ENCODE measurements around the gene CHKA.

The CHKA gene

DNA sequence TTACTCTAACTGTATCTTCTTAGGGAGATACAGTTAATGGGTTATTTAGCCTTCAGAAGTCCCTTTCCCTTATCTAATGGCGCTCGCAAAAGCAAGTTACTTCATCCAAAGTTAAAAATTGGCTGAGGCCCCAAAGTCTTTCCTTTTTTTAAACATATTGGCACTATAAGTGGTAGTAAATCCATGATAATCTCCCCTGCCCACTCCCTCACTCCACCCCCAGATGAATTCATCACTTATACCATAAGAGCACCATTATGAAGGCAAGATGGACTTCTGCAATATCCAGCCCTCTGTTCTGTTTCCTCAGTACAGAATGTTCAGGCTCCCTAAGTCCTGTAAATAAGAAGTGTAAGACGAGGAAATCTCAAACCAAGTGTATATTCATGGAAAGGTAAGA is 37.7 kb downstream of the CHKA start:
- H3K27ac ChIP-seq (ENCODE audit: low read length), result no peak overlapping the region
- no peaks in the 10 kb centered on the region for H3K27me3 ChIP-seq (ENCODE audit: insufficient read depth, low read length, poor library complexity)
- no peaks in the 10 kb centered on the region for H3K9me3 ChIP-seq (ENCODE audit: insufficient read depth, low read length, severe bottlenecking)
- H4K20me1 ChIP-seq (ENCODE audit: insufficient read depth, low read length), result peaks cover 4% of the 10 kb centered on the region
- no peak overlapping the region for H3K4me2 ChIP-seq (ENCODE audit: insufficient read depth, low read length)
- no peak overlapping the region for H3K9ac ChIP-seq (ENCODE audit: low read depth, low read length)
- ATAC-seq (ENCODE audit: insufficient read depth, low read depth), result no peak
- TF ChIP-seq, protein P1, sequence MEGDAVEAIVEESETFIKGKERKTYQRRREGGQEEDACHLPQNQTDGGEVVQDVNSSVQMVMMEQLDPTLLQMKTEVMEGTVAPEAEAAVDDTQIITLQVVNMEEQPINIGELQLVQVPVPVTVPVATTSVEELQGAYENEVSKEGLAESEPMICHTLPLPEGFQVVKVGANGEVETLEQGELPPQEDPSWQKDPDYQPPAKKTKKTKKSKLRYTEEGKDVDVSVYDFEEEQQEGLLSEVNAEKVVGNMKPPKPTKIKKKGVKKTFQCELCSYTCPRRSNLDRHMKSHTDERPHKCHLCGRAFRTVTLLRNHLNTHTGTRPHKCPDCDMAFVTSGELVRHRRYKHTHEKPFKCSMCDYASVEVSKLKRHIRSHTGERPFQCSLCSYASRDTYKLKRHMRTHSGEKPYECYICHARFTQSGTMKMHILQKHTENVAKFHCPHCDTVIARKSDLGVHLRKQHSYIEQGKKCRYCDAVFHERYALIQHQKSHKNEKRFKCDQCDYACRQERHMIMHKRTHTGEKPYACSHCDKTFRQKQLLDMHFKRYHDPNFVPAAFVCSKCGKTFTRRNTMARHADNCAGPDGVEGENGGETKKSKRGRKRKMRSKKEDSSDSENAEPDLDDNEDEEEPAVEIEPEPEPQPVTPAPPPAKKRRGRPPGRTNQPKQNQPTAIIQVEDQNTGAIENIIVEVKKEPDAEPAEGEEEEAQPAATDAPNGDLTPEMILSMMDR (IDR thresholded peaks at IDR 0.05; ENCODE audit: borderline replicate concordance, extremely low read depth, low read length, poor library complexity, severe bottlenecking), result no peak
- no peak for TF ChIP-seq EZH2 (IDR thresholded peaks at IDR 0.05; ENCODE audit: borderline replicate concordance, low read depth, low read length, severe bottlenecking)
- H3K4me1 ChIP-seq (ENCODE audit: insufficient read depth, low read length), result no peaks in the 10 kb centered on the region
- DNase-seq, result no peak
- no peak overlapping the region for H3K4me3 ChIP-seq (ENCODE audit: low read depth in 1 of 2, low read length in 2 of 2)
- H2AFZ ChIP-seq (ENCODE audit: low read depth, low read length), result no peak overlapping the region
- no peaks in the 10 kb centered on the region; the same call in 1 of the 2 replicates for H3K79me2 ChIP-seq (ENCODE audit: insufficient read depth, low read length)
- peaks cover 24% of the 10 kb centered on the region for H3K36me3 ChIP-seq (ENCODE audit: insufficient read depth, low read length)

DNA sequence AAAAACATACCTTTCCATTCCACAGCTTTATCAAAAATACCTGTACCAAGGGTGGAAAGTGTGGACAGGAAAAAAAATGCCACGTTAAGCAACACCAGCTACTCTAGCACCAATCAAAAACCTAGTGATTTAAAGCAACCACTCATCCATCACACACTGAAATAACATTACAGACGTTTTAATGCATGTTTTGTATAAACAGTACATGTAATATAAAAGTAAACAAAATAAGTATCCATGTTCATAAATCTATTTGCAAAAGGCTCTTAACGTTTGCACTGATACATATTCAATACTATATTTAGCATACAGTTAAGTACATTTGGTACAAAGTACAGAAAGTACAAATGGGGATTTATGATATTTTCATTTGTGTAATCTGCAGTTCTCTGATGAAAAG is 38.7 kb downstream of the CHKA start:
- no peak for DNase-seq
- H3K4me1 ChIP-seq (ENCODE audit: insufficient read depth, low read length), result no peaks in the 10 kb centered on the region
- H3K79me2 ChIP-seq (ENCODE audit: insufficient read depth, low read length), result no peaks in the 10 kb centered on the region
- no peak for ATAC-seq (ENCODE audit: insufficient read depth, low read depth)
- H4K20me1 ChIP-seq (ENCODE audit: insufficient read depth, low read length), result peaks cover 4% of the 10 kb centered on the region
- TF ChIP-seq, protein P1 (IDR thresholded peaks at IDR 0.05; ENCODE audit: borderline replicate concordance, extremely low read depth, low read length, poor library complexity, severe bottlenecking), result no peak
- TF ChIP-seq EZH2 (IDR thresholded peaks at IDR 0.05; ENCODE audit: borderline replicate concordance, low read depth, low read length, severe bottlenecking), result no peak
- H2AFZ ChIP-seq (ENCODE audit: low read depth, low read length), result no peak overlapping the region
- no peak overlapping the region for H3K9ac ChIP-seq (ENCODE audit: low read depth, low read length)
- H3K36me3 ChIP-seq (ENCODE audit: insufficient read depth, low read length), result peaks cover 27% of the 10 kb centered on the region
- no peak overlapping the region for H3K4me3 ChIP-seq (ENCODE audit: low read depth in 1 of 2, low read length in 2 of 2)
- no peak overlapping the region for H3K4me2 ChIP-seq (ENCODE audit: insufficient read depth, low read length)
- no peak overlapping the region for H3K27ac ChIP-seq (ENCODE audit: low read length)
- no peaks in the 10 kb centered on the region for H3K9me3 ChIP-seq (ENCODE audit: insufficient read depth, low read length, severe bottlenecking)
- no peaks in the 10 kb centered on the region for H3K27me3 ChIP-seq (ENCODE audit: insufficient read depth, low read length, poor library complexity)

DNA sequence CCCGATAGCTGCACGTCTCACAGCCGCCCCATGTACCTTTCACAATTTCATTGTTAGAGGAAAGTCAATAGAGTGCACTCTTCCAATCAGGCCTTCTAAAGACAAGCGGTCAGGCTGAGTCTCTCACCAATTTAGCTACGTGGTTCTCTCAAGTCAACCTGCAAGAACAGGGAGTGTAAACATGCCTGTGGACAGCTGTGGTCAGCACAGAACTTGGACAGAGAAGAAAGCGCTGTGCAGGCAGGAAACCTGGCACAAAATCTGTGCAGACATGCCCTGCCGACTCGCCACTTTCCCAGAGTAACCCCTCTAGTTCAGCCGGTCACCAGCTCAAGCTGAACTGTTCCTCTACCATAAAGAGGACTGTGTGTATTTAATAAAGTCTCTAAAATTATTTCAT is 39.5 kb downstream of the CHKA start:
- Histone ChIP-seq H3K36me3 (ENCODE audit: insufficient read depth, low read length) (peaks cover 31% of the 10 kb centered on the region), H2AFZ (ENCODE audit: low read depth, low read length) (no peak overlapping the region), H4K20me1 (ENCODE audit: insufficient read depth, low read length) (peaks cover 4% of the 10 kb centered on the region), H3K27me3 (ENCODE audit: insufficient read depth, low read length, poor library complexity) (no peaks in the 10 kb centered on the region), H3K4me1 (ENCODE audit: insufficient read depth, low read length) (no peaks in the 10 kb centered on the region), H3K9ac (ENCODE audit: low read depth, low read length) (no peak overlapping the region), H3K79me2 (ENCODE audit: insufficient read depth, low read length) (no peaks in the 10 kb centered on the region), H3K4me3 (ENCODE audit: low read depth in 1 of 2, low read length in 2 of 2) (no peak overlapping the region), H3K9me3 (ENCODE audit: insufficient read depth, low read length, severe bottlenecking) (no peaks in the 10 kb centered on the region), H3K4me2 (ENCODE audit: insufficient read depth, low read length) (no peak overlapping the region), H3K27ac (ENCODE audit: low read length) (no peak overlapping the region)
- no peak for ATAC-seq (ENCODE audit: insufficient read depth, low read depth)
- DNase-seq, result no peak
- TF ChIP-seq, protein P1 (IDR thresholded peaks at IDR 0.05; ENCODE audit: borderline replicate concordance, extremely low read depth, low read length, poor library complexity, severe bottlenecking), result no peak
- TF ChIP-seq EZH2 (IDR thresholded peaks at IDR 0.05; ENCODE audit: borderline replicate concordance, low read depth, low read length, severe bottlenecking), result no peak

DNA sequence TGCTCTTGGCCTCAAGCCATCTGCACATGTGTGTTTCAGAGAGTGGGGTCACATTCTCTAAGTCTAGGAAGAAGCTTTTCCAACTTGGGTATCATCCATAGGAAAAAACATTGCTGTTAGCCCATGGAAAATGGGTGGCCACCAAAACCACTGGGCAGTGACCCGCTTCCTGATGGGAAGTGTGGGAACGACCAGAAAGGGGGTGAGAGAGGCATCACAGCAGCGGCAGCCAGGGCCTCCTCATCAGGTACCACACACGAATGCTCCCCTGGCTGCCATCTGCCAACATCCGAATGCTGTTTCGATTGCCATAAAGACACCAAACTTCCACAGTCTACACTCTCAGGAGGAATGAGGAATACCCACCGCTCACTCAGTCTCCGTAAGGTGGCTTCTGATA is 40.3 kb downstream of the CHKA start:
- H3K36me3 ChIP-seq (ENCODE audit: insufficient read depth, low read length), result peaks cover 31% of the 10 kb centered on the region
- no peaks in the 10 kb centered on the region for H3K79me2 ChIP-seq (ENCODE audit: insufficient read depth, low read length)
- H3K27ac ChIP-seq (ENCODE audit: low read length), result no peak overlapping the region

More for the DNA sequence above, 40.3 kb downstream of the CHKA start:
- H3K4me2 ChIP-seq (ENCODE audit: insufficient read depth, low read length), result no peak overlapping the region
- DNase-seq (no peak), ATAC-seq (ENCODE audit: insufficient read depth, low read depth) (no peak)
- H3K27me3 ChIP-seq (ENCODE audit: insufficient read depth, low read length, poor library complexity), result no peaks in the 10 kb centered on the region
- no peak overlapping the region for H3K4me3 ChIP-seq (ENCODE audit: low read depth in 1 of 2, low read length in 2 of 2)
- H4K20me1 ChIP-seq (ENCODE audit: insufficient read depth, low read length), result peaks cover 4% of the 10 kb centered on the region
- H2AFZ ChIP-seq (ENCODE audit: low read depth, low read length), result no peak overlapping the region
- no peak overlapping the region for H3K9ac ChIP-seq (ENCODE audit: low read depth, low read length)
- no peaks in the 10 kb centered on the region for H3K4me1 ChIP-seq (ENCODE audit: insufficient read depth, low read length)
- no peak for TF ChIP-seq EZH2 (IDR thresholded peaks at IDR 0.05; ENCODE audit: borderline replicate concordance, low read depth, low read length, severe bottlenecking)
- TF ChIP-seq, protein P1 (IDR thresholded peaks at IDR 0.05; ENCODE audit: borderline replicate concordance, extremely low read depth, low read length, poor library complexity, severe bottlenecking), result no peak
- H3K9me3 ChIP-seq (ENCODE audit: insufficient read depth, low read length, severe bottlenecking), result no peaks in the 10 kb centered on the region

Measured in DND-41 (cell line).